GM12878 (cell line): ENCODE measurements around the gene ADAP1. TPM values are rescaled to one million over a fixed set of nuclear protein-coding genes. Genes with fewer than 3 reads are reported as not detected.

Source experiments
- CBFB ChIP-seq: IDR thresholded peaks from 2 replicates; pipeline ENCODE4 v1.6.1; 2016; ENCODE audit warnings: antibody characterized with exemption, low read depth
- CREM ChIP-seq: IDR thresholded peaks from 2 replicates; pipeline ENCODE4 v1.6.1; 2014; ENCODE audit warnings: antibody characterized with exemption, low read depth
- HDAC6 ChIP-seq: fragments of 200-600 bp; sonication (generic); IDR thresholded peaks from one replicate; pipeline ENCODE4 v1.8.0; 2017; ENCODE audit warnings: antibody characterized with exemption; ENCODE audit not compliant: unreplicated experiment
- IKZF1 ChIP-seq: fragments of 450-650 bp; conservative IDR thresholded peaks from 2 replicates; pipeline ENCODE4 v1.6.1; 2017; ENCODE audit warnings: antibody characterized with exemption, mild to moderate bottlenecking
- IKZF2 ChIP-seq, 2 experiments: fragments of 450-650 bp; IDR thresholded peaks; 2 replicates each; pipeline ENCODE4 v1.6.1; 2017; ENCODE audit warnings: mild to moderate bottlenecking in 2 of 2, moderate library complexity in 2 of 2
- MTA2 ChIP-seq: fragments of 450-650 bp; IDR thresholded peaks from 2 replicates; pipeline ENCODE4 v1.6.1; 2016; ENCODE audit warnings: low read depth, mild to moderate bottlenecking, moderate library complexity
- MTA3 ChIP-seq: IDR thresholded peaks from 2 replicates; pipeline ENCODE4 v1.6.1; 2012; ENCODE audit warnings: low read length, inconsistent platforms, borderline replicate concordance
- MYC ChIP-seq: IDR thresholded peaks from 2 replicates; pipeline ENCODE4 v1.6.1; 2011; ENCODE audit warnings: mild to moderate bottlenecking, low read length, moderate library complexity, inconsistent platforms; ENCODE audit not compliant: insufficient read depth, insufficient replicate concordance, insufficient read length, severe bottlenecking
- RAD21 ChIP-seq: IDR thresholded peaks from 2 replicates; pipeline ENCODE4 v1.6.1; 2011; ENCODE audit warnings: mild to moderate bottlenecking, low read depth, low read length, moderate library complexity; ENCODE audit not compliant: insufficient read depth
- RCOR1 ChIP-seq: conservative IDR thresholded peaks from 2 replicates; pipeline ENCODE4 v1.6.1; 2012; ENCODE audit warnings: low read depth, low read length, improper control_type of control experiment
- RFX5 ChIP-seq: IDR thresholded peaks from 2 replicates; pipeline ENCODE4 v1.6.1; 2011; ENCODE audit warnings: low read depth, low read length, improper control_type of control experiment
- SP1 ChIP-seq: IDR thresholded peaks from one replicate; pipeline ENCODE4 v1.6.1; 2011; ENCODE audit warnings: low read depth, low read length
- SPI1 ChIP-seq: IDR thresholded peaks from 2 replicates; pipeline ENCODE4 v1.6.1; 2011; ENCODE audit warnings: low read depth, mild to moderate bottlenecking, low read length, moderate library complexity, borderline replicate concordance; ENCODE audit not compliant: insufficient read depth
- TCF3 ChIP-seq: IDR thresholded peaks from 2 replicates; pipeline ENCODE4 v1.6.1; 2012; ENCODE audit warnings: low read depth, mild to moderate bottlenecking, low read length, borderline replicate concordance; ENCODE audit not compliant: insufficient read depth
- ZNF217 ChIP-seq: fragments of 450-650 bp; IDR thresholded peaks from 2 replicates; pipeline ENCODE4 v1.6.1; 2017; ENCODE audit warnings: antibody characterized with exemption, mild to moderate bottlenecking
- ZNF384 ChIP-seq: IDR thresholded peaks from 2 replicates; pipeline ENCODE4 v1.6.1; 2012; ENCODE audit warnings: low read depth, mild to moderate bottlenecking, low read length, improper control_type of control experiment, borderline replicate concordance
- polyA plus RNA-seq, 11 experiments: library from polyadenylated mRNA; depleted of rRNA in 4 of 11; unstranded in 6 of 11; stranded (reverse) in 5 of 11; fragments of >200 nt; fragmentation: Nextera tagmentation in 4 of 11; fragmentation: Illumina TruSeq in 1 of 11; extraction: Ambion mirVana in 4 of 11; extraction: Trizol in 1 of 11; gene quantifications; 1 replicate in 1 of 11; 2 replicates in 10 of 11; pipeline versions ENCODE4 v1.2.1 to v1.2.3, GENCODE V29; 2011 to 2016; ENCODE audit warnings: inconsistent platforms in 2 of 11, missing spikeins in 2 of 11, low read depth in 1 of 11
- total RNA-seq, 4 experiments: library from RNA; depleted of rRNA in 3 of 4; stranded (reverse); fragments of >200 nt in 3 of 4; fragmentation: Illumina TruSeq in 1 of 4; extraction: Trizol in 1 of 4; gene quantifications; 2 replicates each; pipeline versions ENCODE4 v1.2.1 to v1.2.3, GENCODE V29; 2013 to 2021
- TF ChIP-seq, protein P1 (sequence below): fragments of 450-650 bp; IDR thresholded peaks from 2 replicates; pipeline ENCODE4 v1.6.1; 2017; ENCODE audit warnings: mild to moderate bottlenecking, low read depth, inconsistent platforms; ENCODE audit not compliant: poor library complexity, severe bottlenecking
- TF ChIP-seq, protein P2 (sequence below): fragments of 450-650 bp; IDR thresholded peaks from 2 replicates; pipeline ENCODE4 v1.6.1; 2017; ENCODE audit warnings: mild to moderate bottlenecking
- TF ChIP-seq, protein P3 (sequence below): IDR thresholded peaks from 2 replicates; pipeline ENCODE4 v1.6.1; 2011; ENCODE audit warnings: mild to moderate bottlenecking, low read depth, low read length, moderate library complexity; ENCODE audit not compliant: insufficient replicate concordance
- TF ChIP-seq, protein P4 (sequence below): IDR thresholded peaks from 2 replicates; pipeline ENCODE4 v1.6.1; 2012; ENCODE audit warnings: low read length, inconsistent platforms
- TF ChIP-seq, protein P5 (sequence below): fragments of 450-650 bp; conservative IDR thresholded peaks from 2 replicates; pipeline ENCODE4 v1.6.1; 2017; ENCODE audit warnings: mild to moderate bottlenecking, moderate library complexity

The ADAP1 gene
- total and polyA plus RNA-seq, 10 of the 15 experiments (the other 5 are each of a cell fraction or from before 2014, with no cell fraction given), result 0.22 to 44.2 (median 22.0) TPM; not detected in 1

DNA sequence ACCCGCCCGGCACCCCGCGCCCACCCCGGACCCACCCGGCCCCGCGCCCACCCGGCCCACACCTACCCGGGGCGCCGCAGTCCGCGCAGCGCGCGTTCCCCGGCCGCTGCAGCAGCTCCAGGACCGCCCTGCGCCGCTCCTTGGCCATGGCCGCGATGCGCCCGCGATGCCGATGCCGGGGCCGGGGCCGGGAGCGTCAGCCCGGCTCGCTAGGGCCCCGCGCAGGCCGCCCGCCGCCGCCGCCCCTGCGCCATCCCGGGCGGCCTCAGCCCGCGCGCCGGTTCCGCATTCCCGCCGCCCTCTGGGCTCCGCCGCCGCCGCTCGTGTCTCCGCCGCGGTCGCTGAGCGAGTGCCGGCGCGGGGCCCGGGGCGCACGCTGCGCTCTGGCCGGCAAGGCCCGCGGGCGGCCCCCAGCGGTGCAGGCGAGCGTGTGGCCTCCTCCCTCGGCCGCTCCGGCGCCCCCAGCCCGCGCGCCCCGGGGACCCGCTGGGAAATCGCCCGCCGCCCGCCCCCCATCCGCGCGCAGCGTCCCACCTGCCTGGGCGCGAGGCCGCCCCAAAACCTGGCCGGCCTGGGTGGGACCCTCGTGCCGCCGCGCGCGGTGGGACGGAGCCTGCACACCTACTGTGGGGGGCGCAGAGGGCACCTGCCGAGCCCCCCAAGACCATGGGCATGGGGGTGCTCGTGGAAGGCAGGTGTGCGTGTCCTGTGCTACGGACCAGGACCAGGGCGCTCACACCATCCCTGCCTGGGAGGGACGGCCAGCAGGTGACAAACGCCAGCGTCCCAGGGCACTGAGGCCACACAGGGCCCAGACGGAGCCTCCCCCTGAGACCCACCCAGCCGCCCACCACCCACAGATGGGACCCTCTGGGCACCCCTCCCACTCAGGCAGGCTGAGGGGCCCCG lies at the start of gene ADAP1 (continued):
- TF ChIP-seq, protein P1, sequence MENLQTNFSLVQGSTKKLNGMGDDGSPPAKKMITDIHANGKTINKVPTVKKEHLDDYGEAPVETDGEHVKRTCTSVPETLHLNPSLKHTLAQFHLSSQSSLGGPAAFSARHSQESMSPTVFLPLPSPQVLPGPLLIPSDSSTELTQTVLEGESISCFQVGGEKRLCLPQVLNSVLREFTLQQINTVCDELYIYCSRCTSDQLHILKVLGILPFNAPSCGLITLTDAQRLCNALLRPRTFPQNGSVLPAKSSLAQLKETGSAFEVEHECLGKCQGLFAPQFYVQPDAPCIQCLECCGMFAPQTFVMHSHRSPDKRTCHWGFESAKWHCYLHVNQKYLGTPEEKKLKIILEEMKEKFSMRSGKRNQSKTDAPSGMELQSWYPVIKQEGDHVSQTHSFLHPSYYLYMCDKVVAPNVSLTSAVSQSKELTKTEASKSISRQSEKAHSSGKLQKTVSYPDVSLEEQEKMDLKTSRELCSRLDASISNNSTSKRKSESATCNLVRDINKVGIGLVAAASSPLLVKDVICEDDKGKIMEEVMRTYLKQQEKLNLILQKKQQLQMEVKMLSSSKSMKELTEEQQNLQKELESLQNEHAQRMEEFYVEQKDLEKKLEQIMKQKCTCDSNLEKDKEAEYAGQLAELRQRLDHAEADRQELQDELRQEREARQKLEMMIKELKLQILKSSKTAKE, result no peak
- TF ChIP-seq IKZF2 (IDR thresholded peaks at IDR 0.05) (no peak), RFX5 (no peak), RAD21 (peak; percentile 75), CREM (no peak), IKZF1 (peak; percentile 75), HDAC6 (no peak), MTA3 (no peak), MYC (no peak), MTA2 (no peak), ZNF384 (no peak), ZNF217 (no peak), CBFB (no peak), SPI1 (peak; percentile 27; the same call in 1 of the 2 replicates), SP1 (no peak), RCOR1 (no peak), TCF3 (no peak)
- TF ChIP-seq, protein P2, sequence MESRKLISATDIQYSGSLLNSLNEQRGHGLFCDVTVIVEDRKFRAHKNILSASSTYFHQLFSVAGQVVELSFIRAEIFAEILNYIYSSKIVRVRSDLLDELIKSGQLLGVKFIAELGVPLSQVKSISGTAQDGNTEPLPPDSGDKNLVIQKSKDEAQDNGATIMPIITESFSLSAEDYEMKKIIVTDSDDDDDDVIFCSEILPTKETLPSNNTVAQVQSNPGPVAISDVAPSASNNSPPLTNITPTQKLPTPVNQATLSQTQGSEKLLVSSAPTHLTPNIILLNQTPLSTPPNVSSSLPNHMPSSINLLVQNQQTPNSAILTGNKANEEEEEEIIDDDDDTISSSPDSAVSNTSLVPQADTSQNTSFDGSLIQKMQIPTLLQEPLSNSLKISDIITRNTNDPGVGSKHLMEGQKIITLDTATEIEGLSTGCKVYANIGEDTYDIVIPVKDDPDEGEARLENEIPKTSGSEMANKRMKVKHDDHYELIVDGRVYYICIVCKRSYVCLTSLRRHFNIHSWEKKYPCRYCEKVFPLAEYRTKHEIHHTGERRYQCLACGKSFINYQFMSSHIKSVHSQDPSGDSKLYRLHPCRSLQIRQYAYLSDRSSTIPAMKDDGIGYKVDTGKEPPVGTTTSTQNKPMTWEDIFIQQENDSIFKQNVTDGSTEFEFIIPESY, result no peak
- TF ChIP-seq, protein P3, sequence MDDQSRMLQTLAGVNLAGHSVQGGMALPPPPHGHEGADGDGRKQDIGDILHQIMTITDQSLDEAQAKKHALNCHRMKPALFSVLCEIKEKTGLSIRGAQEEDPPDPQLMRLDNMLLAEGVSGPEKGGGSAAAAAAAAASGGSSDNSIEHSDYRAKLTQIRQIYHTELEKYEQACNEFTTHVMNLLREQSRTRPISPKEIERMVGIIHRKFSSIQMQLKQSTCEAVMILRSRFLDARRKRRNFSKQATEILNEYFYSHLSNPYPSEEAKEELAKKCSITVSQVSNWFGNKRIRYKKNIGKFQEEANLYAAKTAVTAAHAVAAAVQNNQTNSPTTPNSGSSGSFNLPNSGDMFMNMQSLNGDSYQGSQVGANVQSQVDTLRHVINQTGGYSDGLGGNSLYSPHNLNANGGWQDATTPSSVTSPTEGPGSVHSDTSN, result no peak
- TF ChIP-seq, protein P4, sequence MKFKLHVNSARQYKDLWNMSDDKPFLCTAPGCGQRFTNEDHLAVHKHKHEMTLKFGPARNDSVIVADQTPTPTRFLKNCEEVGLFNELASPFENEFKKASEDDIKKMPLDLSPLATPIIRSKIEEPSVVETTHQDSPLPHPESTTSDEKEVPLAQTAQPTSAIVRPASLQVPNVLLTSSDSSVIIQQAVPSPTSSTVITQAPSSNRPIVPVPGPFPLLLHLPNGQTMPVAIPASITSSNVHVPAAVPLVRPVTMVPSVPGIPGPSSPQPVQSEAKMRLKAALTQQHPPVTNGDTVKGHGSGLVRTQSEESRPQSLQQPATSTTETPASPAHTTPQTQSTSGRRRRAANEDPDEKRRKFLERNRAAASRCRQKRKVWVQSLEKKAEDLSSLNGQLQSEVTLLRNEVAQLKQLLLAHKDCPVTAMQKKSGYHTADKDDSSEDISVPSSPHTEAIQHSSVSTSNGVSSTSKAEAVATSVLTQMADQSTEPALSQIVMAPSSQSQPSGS, result no peak
- TF ChIP-seq, protein P5, sequence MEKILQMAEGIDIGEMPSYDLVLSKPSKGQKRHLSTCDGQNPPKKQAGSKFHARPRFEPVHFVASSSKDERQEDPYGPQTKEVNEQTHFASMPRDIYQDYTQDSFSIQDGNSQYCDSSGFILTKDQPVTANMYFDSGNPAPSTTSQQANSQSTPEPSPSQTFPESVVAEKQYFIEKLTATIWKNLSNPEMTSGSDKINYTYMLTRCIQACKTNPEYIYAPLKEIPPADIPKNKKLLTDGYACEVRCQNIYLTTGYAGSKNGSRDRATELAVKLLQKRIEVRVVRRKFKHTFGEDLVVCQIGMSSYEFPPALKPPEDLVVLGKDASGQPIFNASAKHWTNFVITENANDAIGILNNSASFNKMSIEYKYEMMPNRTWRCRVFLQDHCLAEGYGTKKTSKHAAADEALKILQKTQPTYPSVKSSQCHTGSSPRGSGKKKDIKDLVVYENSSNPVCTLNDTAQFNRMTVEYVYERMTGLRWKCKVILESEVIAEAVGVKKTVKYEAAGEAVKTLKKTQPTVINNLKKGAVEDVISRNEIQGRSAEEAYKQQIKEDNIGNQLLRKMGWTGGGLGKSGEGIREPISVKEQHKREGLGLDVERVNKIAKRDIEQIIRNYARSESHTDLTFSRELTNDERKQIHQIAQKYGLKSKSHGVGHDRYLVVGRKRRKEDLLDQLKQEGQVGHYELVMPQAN, result peak; percentile 51; the same call in 1 of the 2 replicates
